Naive thymus-derived CD4-positive, alpha-beta T cell (primary cell): ENCODE data around the gene SMYD3. TPM values are rescaled to one million over a fixed set of nuclear protein-coding genes. Genes with fewer than 3 reads are reported as not detected.
"Not testable (repeated sequence)": the region's sequence is repeated elsewhere in the genome, so short reads cannot be mapped to it uniquely, and the experiment has no call there.

Source experiments
- ATAC-seq: fragments of 150-1000 bp; cut with Tn5 transposase; 2 replicates; pipeline ENCODE4 v1.10.0; 2021; ENCODE audit warnings: mild to moderate bottlenecking, moderate library complexity
- CTCF ChIA-PET: fragments of 350-600 bp; sonication (Branson Sonifier 250); formaldehyde crosslinking; loops from one replicate; lab custom pipeline; 2021; ENCODE audit warnings: antibody characterized with exemption; lab: Charles Lee
- POLR2A ChIA-PET: fragments of 350-600 bp; sonication (Branson Sonifier 250); formaldehyde crosslinking; loops from one replicate; lab custom pipeline; 2021; ENCODE audit warnings: antibody characterized with exemption, inconsistent platforms; lab: Charles Lee
- DNase-seq, 9 donors: peaks; one replicate each; pipeline versions ENCODE4 v3.0.0 to v3.0.0-alpha.2; 2020 to 2022; ENCODE audit warnings: mixed read lengths in 1 of 9
- H3K27ac ChIP-seq: one replicate; pipeline ENCODE4 v1.7.0; 2013; ENCODE audit warnings: mild to moderate bottlenecking, low read depth, low read length, moderate library complexity
- H3K27me3 ChIP-seq, 2 donors: one replicate each; pipeline ENCODE4 v1.7.0; 2013; ENCODE audit warnings: low read length in 2 of 2, mild to moderate bottlenecking in 2 of 2, moderate library complexity in 2 of 2; ENCODE audit not compliant: control insufficient read depth in 2 of 2, insufficient read depth in 2 of 2
- H3K36me3 ChIP-seq, 3 experiments: 1 replicate in 2 of 3; 2 replicates in 1 of 3; pipeline ENCODE4 v1.7.0; 2013; ENCODE audit warnings: low read length in 3 of 3, mild to moderate bottlenecking in 3 of 3, moderate library complexity in 1 of 3; ENCODE audit not compliant: insufficient read depth in 3 of 3, control insufficient read depth in 2 of 3
- H3K4me1 ChIP-seq, 2 donors: one replicate each; pipeline ENCODE4 v1.7.0; 2013; ENCODE audit warnings: low read length in 2 of 2, mild to moderate bottlenecking in 2 of 2, moderate library complexity in 1 of 2; ENCODE audit not compliant: control insufficient read depth in 2 of 2, insufficient read depth in 2 of 2
- H3K4me3 ChIP-seq: 2 replicates; pipeline ENCODE4 v1.7.0; 2013; ENCODE audit warnings: mild to moderate bottlenecking, low read length
- H3K9me3 ChIP-seq, 3 experiments: 1 replicate in 2 of 3; 2 replicates in 1 of 3; pipeline ENCODE4 v1.7.0; 2013; ENCODE audit warnings: low read length in 3 of 3; ENCODE audit not compliant: control insufficient read depth in 2 of 3
- H3K27ac Mint-ChIP-seq, 9 donors: one replicate each; pipeline ENCODE4 v1.8.0; 2020 to 2022; ENCODE audit warnings: mixed read lengths in 9 of 9, mild to moderate bottlenecking in 8 of 9, moderate library complexity in 5 of 9, inconsistent platforms in 2 of 9
- H3K27me3 Mint-ChIP-seq, 5 donors: one replicate each; pipeline ENCODE4 v1.8.0; 2021 to 2022; ENCODE audit warnings: mixed read lengths in 5 of 5, mild to moderate bottlenecking in 1 of 5
- H3K36me3 Mint-ChIP-seq, 5 donors: one replicate each; pipeline ENCODE4 v1.8.0; 2020 to 2022; ENCODE audit warnings: mixed read lengths in 5 of 5, mild to moderate bottlenecking in 3 of 5, inconsistent platforms in 1 of 5
- H3K4me1 Mint-ChIP-seq, 7 donors: one replicate each; pipeline ENCODE4 v1.8.0; 2020 to 2022; ENCODE audit warnings: mixed read lengths in 7 of 7, mild to moderate bottlenecking in 3 of 7, inconsistent platforms in 1 of 7
- H3K4me3 Mint-ChIP-seq, 10 donors: one replicate each; pipeline ENCODE4 v1.8.0; 2020 to 2022; ENCODE audit warnings: mild to moderate bottlenecking in 10 of 10, mixed read lengths in 10 of 10, moderate library complexity in 6 of 10, inconsistent platforms in 2 of 10
- H3K9me3 Mint-ChIP-seq, 11 donors: one replicate each; pipeline ENCODE4 v1.8.0; 2020 to 2022; ENCODE audit warnings: mixed read lengths in 11 of 11, mild to moderate bottlenecking in 4 of 11, inconsistent platforms in 1 of 11, moderate library complexity in 1 of 11
- intact Hi-C, 2 donors: fragments of 100-400 bp; cut with micrococcal nuclease; formaldehyde crosslinking; loops; one replicate each; pipeline ENCODE4 v1.15.1; 2023
- polyA plus RNA-seq, 2 donors: library from polyadenylated mRNA; unstranded; fragments of 300-500 nt; fragmentation: Illumina TruSeq; gene quantifications; one replicate each; pipeline ENCODE4 v1.2.3, GENCODE V29; 2021
- total RNA-seq, 6 experiments: library from RNA in 5 of 6; stranded (reverse) in 5 of 6; gene quantifications; 1 replicate in 5 of 6; 2 replicates in 1 of 6; pipeline ENCODE4 v1.2.3 and lab custom pipeline; 2021 to 2026

SMYD3 gene
- total and polyA plus RNA-seq, 7 experiments from 2014 or later = 19.5 to 28.6 (median 24.4) TPM

GRCh38 chr1:245718123-245718522, 789.0 kb downstream of the SMYD3 start:
- POLR2A ChIA-PET = no interaction called here
- Histone ChIP-seq H3K36me3 (no peaks in the 10 kb centered on the region), H3K4me1 (no peaks in the 10 kb centered on the region), H3K9me3 (no peaks in the 10 kb centered on the region), H3K27me3 (no peaks in the 10 kb centered on the region), H3K27ac (no peak overlapping the region), H3K4me3 (no peak overlapping the region)
- DNase-seq = no peak
- intact Hi-C loops = no loop called here
- Mint-ChIP-seq H3K4me1 (no peaks in the 10 kb centered on the region), H3K36me3 (peaks cover 0 to 1% (median 0%) of the 10 kb centered on the region in 5 donors), H3K9me3 (peaks cover 0 to 5% (median 0%) of the 10 kb centered on the region in 11 donors), H3K27me3 (peaks cover 0 to 5% (median 0%) of the 10 kb centered on the region in 5 donors), H3K4me3 (no peak overlapping the region), H3K27ac (no peak overlapping the region)
- CTCF ChIA-PET = no interaction called here
- no peak for ATAC-seq

- Histone ChIP-seq H3K27me3 (no peaks in the 10 kb centered on the region), H3K9me3 (no peaks in the 10 kb centered on the region), H3K36me3 (no peaks in the 10 kb centered on the region), H3K4me1 (no peaks in the 10 kb centered on the region), H3K4me3 (no peak overlapping the region), H3K27ac (no peak overlapping the region)
- H3K9me3 Mint-ChIP-seq = peaks cover 0 to 5% (median 0%) of the 10 kb centered on the region in 11 donors
- no peak for DNase-seq
- no peaks in the 10 kb centered on the region for H3K36me3 Mint-ChIP-seq
- ATAC-seq = no peak
- H3K27ac Mint-ChIP-seq = no peak overlapping the region
- peaks cover 0 to 5% (median 0%) of the 10 kb centered on the region in 5 donors for H3K27me3 Mint-ChIP-seq
- intact Hi-C loops = no loop called here
- CTCF ChIA-PET = no interaction called here
- no peak overlapping the region for H3K4me3 Mint-ChIP-seq
- POLR2A ChIA-PET = no interaction called here
- H3K4me1 Mint-ChIP-seq = no peaks in the 10 kb centered on the region
Observed at GRCh38 chr1:245717611-245718010, 789.5 kb downstream of the SMYD3 start.

GRCh38 chr1:245716561-245716960, 790.5 kb downstream of the SMYD3 start:
- no peak for ATAC-seq
- ChIA-PET POLR2A (no interaction called here), CTCF (no interaction called here)
- Mint-ChIP-seq H3K36me3 (no peaks in the 10 kb centered on the region), H3K4me3 (no peak overlapping the region), H3K4me1 (no peaks in the 10 kb centered on the region), H3K27me3 (peaks cover 0 to 5% (median 0%) of the 10 kb centered on the region in 5 donors), H3K9me3 (peaks cover 0 to 5% (median 0%) of the 10 kb centered on the region in 11 donors), H3K27ac (no peak overlapping the region)
- Histone ChIP-seq H3K4me3 (no peak overlapping the region), H3K27ac (no peak overlapping the region), H3K9me3 (no peaks in the 10 kb centered on the region), H3K27me3 (no peaks in the 10 kb centered on the region), H3K36me3 (no peaks in the 10 kb centered on the region), H3K4me1 (no peaks in the 10 kb centered on the region)
- intact Hi-C loops = no loop called here
- DNase-seq = no peak

- DNase-seq = no peak
- no peak overlapping the region for H3K27ac Mint-ChIP-seq
- H3K9me3 Mint-ChIP-seq = peaks cover 0 to 5% (median 0%) of the 10 kb centered on the region in 11 donors
- H3K27me3 Mint-ChIP-seq = peaks cover 0 to 5% (median 0%) of the 10 kb centered on the region in 5 donors
- H3K4me3 ChIP-seq = no peak overlapping the region
- ATAC-seq = no peak
- ChIA-PET CTCF (no interaction called here), POLR2A (interaction anchor here (0.6 kb wide), 1 partner anchor 1886 kb away, joined by 3 read pairs; no protein-coding TSS in a partner anchor)
- H3K9me3 ChIP-seq = no peaks in the 10 kb centered on the region
- H3K4me1 Mint-ChIP-seq = no peaks in the 10 kb centered on the region
- no peaks in the 10 kb centered on the region for H3K4me1 ChIP-seq
- no peak overlapping the region for H3K4me3 Mint-ChIP-seq
- H3K36me3 ChIP-seq = no peaks in the 10 kb centered on the region
- no peaks in the 10 kb centered on the region for H3K36me3 Mint-ChIP-seq
- no peak overlapping the region for H3K27ac ChIP-seq
- intact Hi-C loops = no loop called here
- H3K27me3 ChIP-seq = no peaks in the 10 kb centered on the region
Observed at GRCh38 chr1:245715970-245716369, 791.1 kb downstream of the SMYD3 start.

GRCh38 chr1:245715291-245715701, 791.8 kb downstream of the SMYD3 start:
- peaks cover 0 to 5% (median 0%) of the 10 kb centered on the region in 11 donors for H3K9me3 Mint-ChIP-seq
- H3K36me3 Mint-ChIP-seq = no peaks in the 10 kb centered on the region
- peaks cover 0 to 5% (median 0%) of the 10 kb centered on the region in 5 donors for H3K27me3 Mint-ChIP-seq
- intact Hi-C loops = no loop called here
- no peaks in the 10 kb centered on the region for H3K9me3 ChIP-seq
- no peaks in the 10 kb centered on the region for H3K4me1 Mint-ChIP-seq
- no peak overlapping the region for H3K4me3 Mint-ChIP-seq
- H3K27ac Mint-ChIP-seq = peak overlapping the region in 1 of 9 donors; percentile 72
- H3K27me3 ChIP-seq = no peaks in the 10 kb centered on the region
- no peaks in the 10 kb centered on the region for H3K36me3 ChIP-seq
- no peaks in the 10 kb centered on the region for H3K4me1 ChIP-seq
- no peak for ATAC-seq
- DNase-seq = no peak
- ChIA-PET CTCF (no interaction called here), POLR2A (interaction anchor here (0.6 kb wide), 1 partner anchor 1887 kb away, joined by 3 read pairs; no protein-coding TSS in a partner anchor)
- H3K27ac ChIP-seq = no peak overlapping the region
- H3K4me3 ChIP-seq = no peak overlapping the region

- POLR2A ChIA-PET, H3K4me3 ChIP-seq, H3K9me3 Mint-ChIP-seq, H3K27me3 ChIP-seq, DNase-seq, H3K27ac Mint-ChIP-seq, CTCF ChIA-PET, H3K27ac ChIP-seq, intact Hi-C loops, H3K36me3 ChIP-seq, H3K4me1 ChIP-seq, H3K36me3 Mint-ChIP-seq, H3K27me3 Mint-ChIP-seq, H3K9me3 ChIP-seq, ATAC-seq, H3K4me3 Mint-ChIP-seq, H3K4me1 Mint-ChIP-seq: not testable (repeated sequence)
Observed at GRCh38 chr1:245714027-245714426, 793.1 kb downstream of the SMYD3 start.
